ENCODE data around the gene GOLPH3L. TPM values are rescaled to one million over a fixed set of nuclear protein-coding genes. Genes with fewer than 3 reads are reported as not detected.

Gene GOLPH3L
- total and polyA plus RNA-seq, 10 of the 15 experiments (the other 5 are each of a cell fraction or from before 2014, with no cell fraction given), result 7.7 to 29.9 (median 19.2) TPM

GRCh38 chr1:150708595-150708994 is 11.6 kb upstream of the GOLPH3L start:
- no TSS peak for BruUV-seq (replicated peaks)
- intact Hi-C loops (cut with micrococcal nuclease; ENCODE audit: unreplicated experiment) (no loop called here), in situ Hi-C loops (cut with MboI) (no loop called here)
- peak; percentile 23 for DNase-seq (ENCODE audit: low read depth, low spot score)
- H3K4me2 ChIP-seq (ENCODE audit: control insufficient read depth, insufficient read depth), result no peak overlapping the region
- no peak overlapping the region for H3K9ac ChIP-seq (ENCODE audit: control insufficient read depth, insufficient read depth, low read length)
- H2AFZ ChIP-seq (ENCODE audit: control insufficient read depth, low read depth, low read length), result no peak overlapping the region
- no peaks in the 10 kb centered on the region; a peak in 1 of 4 replicates for H3K27me3 ChIP-seq (replicated peaks in 1 of 2; ENCODE audit: control insufficient read depth in 2 of 2, insufficient read depth in 2 of 2, low read length in 1 of 2)
- 0% methylated on average over 2 of the region's 2 CpGs for WGBS (ENCODE audit: insufficient coverage, insufficient replicate concordance, low lambda C conversion rate, missing lambda C conversion rate)
- no peaks in the 10 kb centered on the region for H3K79me2 ChIP-seq (ENCODE audit: control insufficient read depth, insufficient read depth, low read length)
- peaks cover 7% of the 10 kb centered on the region; the same call in 1 of the 2 replicates for H3K4me1 ChIP-seq (ENCODE audit: control insufficient read depth, insufficient read depth, low read length)
- peak; percentile 86 for FAIRE-seq
- POLR2A ChIA-PET, result interaction anchor here (0.5 to 1.6 kb wide), 3 partner anchors 10 to 25 kb away, joined by 4 to 6 read pairs (median 5); partner anchors contain the start of gene GOLPH3L
- no peaks in the 10 kb centered on the region for H3K9me3 ChIP-seq (replicated peaks; ENCODE audit: control insufficient read depth, insufficient read depth, low read length)
- SMC1A ChIA-PET (ENCODE audit: uncharacterized antibody, unreplicated experiment), result interaction anchor here (0.7 to 2.6 kb wide), 6 partner anchors 8 to 148 kb away, joined by 3 to 20 read pairs (median 3); partner anchors contain the start of genes ENSA and GOLPH3L
- RAD21 ChIA-PET (ENCODE audit: unreplicated experiment), result interaction anchor here (0.8 to 1.7 kb wide), 7 partner anchors 10 to 145 kb away, joined by 3 to 9 read pairs (median 5); partner anchors contain the start of genes ENSA and GOLPH3L
- ATAC-seq, result peak; percentile 99
- no peaks in the 10 kb centered on the region for H3K36me3 ChIP-seq (ENCODE audit: control insufficient read depth in 2 of 2, insufficient read depth in 2 of 2, low read length in 1 of 2)
- H3K4me3 ChIP-seq, result no peak overlapping the region
- CTCF ChIA-PET, result interaction anchor here (0.8 to 2.7 kb wide), 3 partner anchors 12 to 161 kb away, joined by 3 to 18 read pairs (median 3); partner anchors contain the start of gene GOLPH3L
- no peaks in the 10 kb centered on the region for H4K20me1 ChIP-seq (ENCODE audit: control insufficient read depth, insufficient read depth)
- no peak overlapping the region for H3K27ac ChIP-seq (ENCODE audit: control insufficient read depth, insufficient read depth)
- no peak for TF ChIP-seq MLLT1 (IDR thresholded peaks at IDR 0.05)
- TF ChIP-seq ZBTB33 (IDR thresholded peaks at IDR 0.05), result no peak
- peak; percentile 41; the same call in 1 of the 2 replicates for TF ChIP-seq NFIC (IDR thresholded peaks at IDR 0.05; ENCODE audit: low read depth, low read length)
- TF ChIP-seq REST (IDR thresholded peaks at IDR 0.05; ENCODE audit: low read depth, low read length), result no peak
- peak; percentile 85 for TF ChIP-seq BCL3 (IDR thresholded peaks at IDR 0.05; ENCODE audit: borderline replicate concordance, insufficient read depth, low read depth, low read length, poor library complexity, severe bottlenecking)
- peak; percentile 91 for TF ChIP-seq POU2F2 (IDR thresholded peaks at IDR 0.05; ENCODE audit: borderline replicate concordance, low read depth, low read length)
- 0 out of 2 replicates have a peak, but pooled peaks have one; percentile 26 for TF ChIP-seq YY1 (IDR thresholded peaks at IDR 0.05; ENCODE audit: low read depth, low read length)
- no peak for TF ChIP-seq RAD51 (IDR thresholded peaks at IDR 0.05)
- no peak for TF ChIP-seq CEBPZ (IDR thresholded peaks at IDR 0.05; ENCODE audit: low read depth, low read length)
- TF ChIP-seq MEF2A (IDR thresholded peaks at IDR 0.05; ENCODE audit: insufficient read depth, low read depth, low read length), result 0 out of 2 replicates have a peak, but pooled peaks have one; percentile 31
